OCI-M2 (cell line): ENCODE measurements around the gene ACSL6.

ENCODE experiments used
- DNase-seq: peaks from one replicate; lab custom pipeline; 2025; ENCODE audit not compliant: unreplicated experiment; lab: John Stamatoyannopoulos, UW

Gene ACSL6

GRCh38 chr5:131984956-131985665, 26.3 kb downstream of the ACSL6 start:
- no peak for DNase-seq

- DNase-seq: no peak
Observed at GRCh38 chr5:131983244-131983771, 28.1 kb downstream of the ACSL6 start.

- DNase-seq: no peak
Observed at GRCh38 chr5:131981516-131981915, 29.9 kb downstream of the ACSL6 start.

- no peak for DNase-seq
Observed at GRCh38 chr5:131980696-131981095, 30.8 kb downstream of the ACSL6 start.

DNA sequence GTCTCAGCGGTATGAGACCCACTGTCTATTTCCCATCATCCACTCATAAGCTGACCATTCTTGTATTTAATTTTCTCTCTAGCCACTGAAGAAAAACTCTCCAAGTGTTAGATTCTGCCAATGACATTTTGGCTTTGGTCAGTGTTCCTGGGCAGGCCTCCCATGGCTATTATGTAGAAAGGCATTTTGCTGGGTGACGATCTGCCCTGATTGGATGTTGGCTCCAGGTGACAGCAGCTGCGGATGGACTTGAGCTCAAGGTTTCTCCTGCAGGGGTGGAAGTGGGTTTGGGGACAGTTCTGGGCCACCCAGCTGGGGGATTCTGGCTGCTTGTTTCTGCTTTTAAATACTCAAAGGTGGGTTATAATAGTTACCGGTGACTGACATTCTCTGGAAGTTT, 31.6 kb downstream of the ACSL6 start:
- DNase-seq: no peak

DNA sequence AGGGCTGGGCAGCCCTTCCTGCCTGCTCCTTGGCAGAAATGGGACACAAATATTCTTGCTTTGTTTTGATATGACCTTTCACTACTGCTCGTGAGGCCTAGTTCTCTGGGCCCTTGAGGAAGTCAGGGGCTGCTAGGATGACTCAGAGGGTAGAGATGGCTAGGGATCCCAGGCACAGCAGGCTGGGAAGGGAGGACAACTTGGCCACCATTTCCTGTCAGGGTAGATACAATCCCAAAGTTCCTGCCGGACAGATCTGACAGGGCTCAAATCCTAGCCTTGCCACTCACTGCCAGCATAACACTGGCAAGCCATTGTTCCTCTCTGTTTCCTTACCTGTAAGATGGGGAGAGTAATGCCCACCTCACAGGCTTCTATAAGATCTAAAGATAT, 34.2 kb downstream of the ACSL6 start:
- no peak for DNase-seq

DNA sequence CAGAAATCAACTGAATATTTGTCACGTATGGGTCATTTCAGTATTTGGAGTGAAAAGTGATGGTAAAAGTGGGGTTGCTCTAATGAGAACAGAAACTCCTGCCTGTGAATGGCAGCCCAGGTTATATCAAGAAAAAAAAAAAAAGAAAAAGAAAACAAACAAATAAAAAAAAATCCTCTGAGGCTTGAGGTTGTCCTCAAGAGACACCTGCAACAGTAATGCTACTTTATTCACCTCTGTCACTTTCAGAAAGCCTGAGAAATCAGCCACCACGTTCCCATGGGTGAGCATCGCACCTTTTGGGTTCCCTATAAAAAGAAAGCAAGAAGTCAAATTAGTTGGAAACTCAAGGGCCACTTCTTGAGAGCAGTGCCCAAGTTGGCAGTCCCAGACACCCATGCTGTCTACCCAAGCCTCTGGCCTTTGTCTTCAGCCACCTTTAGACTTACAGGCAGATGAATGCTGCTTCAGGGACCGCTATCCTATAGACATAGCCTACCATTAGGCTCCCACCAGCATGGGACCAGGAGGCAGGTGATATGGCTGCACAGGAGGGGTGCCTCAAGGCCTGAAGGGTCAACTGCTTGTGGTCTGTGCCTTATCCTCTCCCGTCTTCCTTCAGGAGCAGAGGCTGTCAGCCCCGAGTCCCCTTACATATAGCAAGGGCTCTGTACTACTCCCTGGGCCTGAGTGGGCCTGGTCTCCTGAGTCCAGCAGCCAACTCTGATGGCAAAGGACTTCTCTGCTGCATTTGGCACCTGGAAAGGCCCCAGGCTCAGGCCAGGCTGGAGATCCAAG, 34.8 kb downstream of the ACSL6 start:
- no peak for DNase-seq

DNA sequence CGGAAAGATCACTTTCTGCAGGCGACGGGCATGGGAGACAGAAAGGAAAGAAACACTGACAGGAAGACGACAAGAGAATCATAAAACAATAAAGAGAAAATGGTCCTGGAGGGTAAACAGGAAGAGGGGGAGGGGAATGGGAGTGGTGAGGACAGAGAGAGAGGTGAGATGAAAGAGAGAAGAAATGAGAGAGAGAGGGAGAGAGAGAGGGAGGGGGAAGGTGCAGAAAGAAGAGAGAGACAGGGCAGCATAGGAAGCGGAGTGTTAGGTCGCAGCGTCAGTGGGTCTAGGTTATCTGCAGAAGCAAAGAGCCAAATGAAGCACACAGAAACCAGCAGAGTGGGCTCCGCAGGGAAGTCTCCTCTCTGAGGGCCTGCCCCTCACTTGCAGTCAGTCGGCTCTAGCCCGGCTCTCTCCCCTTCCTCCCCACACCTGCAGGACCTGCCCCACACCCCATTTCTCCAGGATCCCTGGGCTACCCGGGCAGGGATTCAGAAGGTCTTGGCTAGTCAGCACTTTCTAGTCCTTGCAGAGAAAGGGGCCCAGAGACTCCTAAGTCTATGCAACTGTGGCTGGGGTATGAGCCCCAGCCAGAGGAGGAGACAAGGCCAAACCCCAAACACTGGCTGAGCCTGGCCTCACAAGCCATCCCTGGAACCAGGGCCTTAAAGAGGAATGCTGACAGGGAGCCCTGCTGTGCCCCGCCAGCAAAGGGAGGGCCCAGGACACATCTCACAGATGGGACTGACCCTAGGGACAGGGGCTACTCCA, 36.3 kb downstream of the ACSL6 start:
- DNase-seq: no peak

GRCh38 chr5:131974622-131974955, 36.9 kb downstream of the ACSL6 start:
- no peak for DNase-seq

GRCh38 chr5:131974016-131974415, 37.4 kb downstream of the ACSL6 start:
- no peak for DNase-seq

DNA sequence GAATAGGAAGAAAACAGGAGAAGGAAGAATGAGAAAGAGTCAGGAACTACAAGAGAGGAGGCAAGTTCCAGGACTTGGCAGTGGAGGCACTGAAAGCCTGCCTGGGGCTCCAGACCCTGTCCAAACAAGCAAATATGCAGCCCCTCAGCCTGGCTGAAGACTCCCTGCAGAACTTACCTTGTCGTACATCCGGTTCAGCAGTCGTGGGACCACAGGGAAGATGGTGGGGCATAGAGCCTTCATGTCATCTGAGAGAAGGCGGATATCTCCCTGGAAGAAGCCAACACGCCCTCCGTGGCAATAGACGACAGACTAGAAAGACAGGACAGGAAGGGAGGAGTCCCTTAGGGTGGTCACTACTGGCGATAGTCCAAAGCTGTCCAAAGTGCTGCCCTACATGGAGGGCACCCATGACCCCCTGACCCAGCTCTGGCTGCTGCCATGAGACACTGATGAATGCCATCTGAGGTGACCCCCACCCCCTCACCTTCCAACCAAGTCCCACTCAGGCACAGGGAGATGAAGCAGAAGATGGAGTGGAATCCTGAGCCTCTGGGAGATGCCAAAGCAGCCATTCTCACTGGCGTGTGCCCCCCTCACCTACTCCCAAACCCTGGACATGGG, 38.3 kb downstream of the ACSL6 start:
- no peak for DNase-seq

- no peak for DNase-seq
Observed at GRCh38 chr5:131968396-131968954, 43.0 kb downstream of the ACSL6 start.

DNA sequence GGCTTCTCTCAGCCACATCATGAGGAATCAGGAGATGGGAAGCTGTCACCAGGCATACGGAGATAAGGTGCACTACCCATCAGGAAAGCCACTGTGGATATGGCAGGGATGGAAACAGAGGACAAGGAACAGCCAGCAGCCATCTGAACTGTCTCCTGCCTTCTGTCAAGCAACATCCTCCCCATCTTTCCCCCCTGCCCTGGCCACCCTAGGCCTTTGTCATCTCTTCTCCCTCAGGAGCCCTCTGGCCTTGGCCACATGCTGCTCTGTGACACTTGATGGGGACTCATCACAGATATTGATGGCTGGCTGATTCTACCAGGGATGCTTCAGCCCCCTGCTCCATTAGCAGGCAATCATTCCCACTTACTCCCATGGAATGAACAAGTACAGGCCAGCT, 44.9 kb downstream of the ACSL6 start:
- no peak for DNase-seq

- no peak for DNase-seq
Observed at GRCh38 chr5:131965826-131966415, 45.5 kb downstream of the ACSL6 start.

DNA sequence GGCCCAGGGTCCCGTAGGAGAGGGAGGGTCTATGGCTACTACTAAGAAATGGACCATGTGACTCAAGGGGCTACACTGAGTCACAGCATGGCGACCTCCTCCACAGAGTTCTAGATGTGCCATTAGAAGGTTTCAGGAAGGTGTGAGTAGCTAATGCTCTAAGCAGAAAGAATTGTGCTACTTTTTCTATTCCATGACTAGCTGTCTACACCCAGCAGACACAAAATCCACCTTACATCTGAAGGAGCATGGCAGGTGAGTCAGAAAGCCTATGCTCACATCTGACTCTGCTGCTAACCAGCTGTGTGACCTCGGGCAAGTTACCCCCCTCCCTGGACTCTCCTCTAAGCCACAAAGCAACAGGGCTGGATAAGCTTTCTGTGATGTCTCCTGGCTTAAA, 51.6 kb downstream of the ACSL6 start:
- DNase-seq: no peak

GRCh38 chr5:131959136-131959535, 52.3 kb downstream of the ACSL6 start:
- no peak for DNase-seq

DNA sequence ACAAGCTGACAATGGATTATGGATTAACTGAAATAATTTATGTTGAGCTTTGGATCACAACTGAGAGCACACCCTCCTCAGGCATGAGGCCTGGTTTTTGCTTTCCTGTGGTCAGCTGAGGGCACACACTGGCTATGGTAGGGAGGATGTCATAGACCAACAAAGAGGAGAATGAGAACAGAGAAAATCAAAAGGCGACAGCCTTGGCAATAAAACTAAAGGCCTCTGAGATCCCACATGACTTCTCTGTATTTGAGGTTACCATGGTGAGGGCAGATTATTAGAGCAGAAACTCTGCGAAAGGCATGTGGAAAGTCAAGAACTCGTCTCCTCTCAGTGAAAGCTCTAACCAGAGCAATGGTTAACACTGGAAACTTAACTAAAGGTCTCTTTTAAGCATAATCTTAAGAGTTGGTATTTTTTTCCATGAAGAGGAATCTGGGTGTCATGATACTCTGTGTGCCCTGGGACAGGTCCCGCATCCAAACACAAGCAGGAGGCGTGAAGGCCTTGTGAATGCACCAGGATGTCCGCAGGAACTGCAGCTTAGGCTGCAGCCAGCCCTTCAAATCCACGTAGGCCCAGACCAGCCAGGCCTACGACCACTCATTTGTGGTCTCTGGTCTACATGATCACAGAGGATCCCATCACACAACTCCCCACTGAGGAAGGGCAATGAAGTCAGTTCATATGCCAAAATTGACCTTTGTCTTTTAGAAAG, 53.6 kb downstream of the ACSL6 start:
- no peak for DNase-seq

GRCh38 chr5:131953969-131954368, 57.5 kb downstream of the ACSL6 start:
- DNase-seq: no peak

DNA sequence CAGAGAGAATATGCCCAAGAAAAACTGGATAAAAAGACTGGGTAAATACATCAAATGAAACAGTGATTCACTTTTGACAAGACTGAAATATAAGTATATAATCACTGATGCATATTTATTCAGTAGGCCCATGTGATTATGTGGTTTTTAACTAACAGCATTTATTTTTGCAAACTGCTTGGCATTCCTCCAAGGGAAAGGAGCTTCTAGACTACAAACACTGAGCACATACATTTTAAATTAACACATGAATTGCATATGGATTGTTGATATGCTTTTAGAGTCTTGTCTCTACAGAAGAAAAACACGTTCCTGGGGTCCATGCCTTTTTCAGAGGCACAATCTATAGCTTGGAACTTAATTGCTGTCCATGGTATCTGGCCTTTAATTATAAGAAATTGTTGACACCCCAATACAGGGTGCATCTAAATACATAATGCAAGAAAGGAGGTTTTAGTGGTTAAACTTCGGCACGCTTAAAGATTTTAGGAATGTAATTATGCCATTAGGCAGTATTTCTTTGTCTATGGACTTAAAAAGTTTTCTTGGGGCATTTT, 59.1 kb downstream of the ACSL6 start:
- DNase-seq: no peak

- DNase-seq: no peak
Observed at GRCh38 chr5:131950706-131951105, 60.8 kb downstream of the ACSL6 start.
